Erythroblast (primary cell): ENCODE data around the gene FDXACB1.

Experiments used
- GATA1 ChIP-seq: IDR thresholded peaks from 2 replicates; pipeline ENCODE4 v1.6.1; 2011; ENCODE audit warnings: low read depth, mild to moderate bottlenecking, control low read depth, low read length, moderate library complexity
- POLR2A ChIP-seq: IDR thresholded peaks from 2 replicates; pipeline ENCODE4 v1.6.1; 2011; ENCODE audit warnings: mild to moderate bottlenecking, low read length

- TF ChIP-seq POLR2A (no peak), GATA1 (no peak)
Measured at GRCh38 chr11:111860257-111860656, 18.7 kb downstream of the FDXACB1 start.
